Measurements from ENCODE around the gene AMDHD1. TPM values are rescaled to one million over a fixed set of nuclear protein-coding genes. Genes with fewer than 3 reads are reported as not detected.

Gene AMDHD1
- total RNA-seq, 1 donor from 2014 or later, result 0.49 TPM

DNA sequence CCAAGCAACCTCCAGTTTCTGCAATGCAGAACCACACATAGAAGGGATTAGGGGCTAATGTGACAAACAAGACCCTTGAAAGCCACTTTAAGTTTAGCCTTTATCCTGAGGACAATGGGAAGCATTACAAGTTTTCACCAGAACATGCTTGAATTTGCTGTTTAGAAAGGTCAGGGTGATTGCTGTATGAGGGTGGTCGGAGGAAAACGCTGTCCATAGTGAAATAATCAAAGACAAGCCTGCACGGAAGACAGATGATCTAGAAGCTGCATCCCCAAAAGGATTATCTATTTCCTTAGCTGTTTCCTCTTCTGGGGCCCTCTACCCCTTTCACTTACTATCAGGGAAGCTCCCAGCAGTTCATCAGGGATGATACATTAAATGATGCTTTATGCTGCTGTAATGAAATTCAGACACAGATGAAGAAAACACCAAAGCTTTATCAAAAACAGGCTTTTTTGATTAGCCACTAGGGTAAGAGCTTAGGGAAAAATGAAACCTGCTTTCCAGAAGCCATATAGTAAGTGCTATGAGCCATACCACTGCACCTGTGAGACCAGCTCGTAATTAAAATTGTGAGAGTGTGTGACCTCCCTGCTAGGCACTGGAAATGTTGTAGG lies 46.5 kb downstream of the AMDHD1 start:
- DNase-seq (ENCODE audit: missing footprints), result no peak
- ATAC-seq, result no peak
- intact Hi-C loops (cut with DNase I), result no loop called here

DNA sequence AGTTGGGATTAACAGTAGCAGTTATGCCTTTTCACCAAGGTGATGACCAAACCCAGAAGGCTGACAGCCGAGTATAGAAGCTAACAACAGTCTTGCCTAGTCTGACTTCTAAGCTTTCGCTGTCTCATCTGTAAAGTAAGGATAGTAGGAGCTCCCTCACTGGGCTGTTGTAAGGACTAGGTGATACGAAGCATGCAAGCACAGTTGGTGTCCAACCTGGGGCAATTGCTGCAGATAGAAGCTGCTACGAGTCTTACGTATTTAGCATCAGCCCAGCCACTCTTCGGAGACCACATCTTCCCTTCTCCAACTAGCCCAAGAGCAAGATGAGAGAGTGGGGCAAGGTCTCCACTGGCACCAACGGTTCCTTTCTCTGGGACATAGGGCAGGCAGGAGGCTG lies 47.0 kb downstream of the AMDHD1 start:
- ATAC-seq, result no peak
- intact Hi-C loops (cut with DNase I), result no loop called here
- no peak for DNase-seq (ENCODE audit: missing footprints)

DNA sequence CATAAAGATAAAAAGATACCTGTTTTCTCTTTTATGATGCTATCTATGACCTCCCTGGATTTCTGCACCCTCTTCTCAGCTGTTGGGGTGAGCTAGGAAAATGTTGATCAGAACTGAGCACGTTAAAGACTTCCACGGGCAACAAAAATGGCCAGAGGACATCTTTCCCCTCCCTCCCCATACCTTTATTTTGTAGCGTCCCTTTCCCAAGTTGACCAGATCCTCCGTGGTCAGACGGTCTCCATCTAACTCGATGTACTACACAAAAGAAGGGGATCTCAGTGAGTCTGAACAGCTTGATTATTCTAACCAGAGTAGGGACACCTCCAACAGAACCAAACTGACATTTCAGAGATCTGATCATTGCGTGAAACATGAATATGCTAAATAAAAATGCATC lies 50.8 kb downstream of the AMDHD1 start:
- no peak for ATAC-seq
- no peak for DNase-seq (ENCODE audit: missing footprints)
- intact Hi-C loops (cut with DNase I), result no loop called here

DNA sequence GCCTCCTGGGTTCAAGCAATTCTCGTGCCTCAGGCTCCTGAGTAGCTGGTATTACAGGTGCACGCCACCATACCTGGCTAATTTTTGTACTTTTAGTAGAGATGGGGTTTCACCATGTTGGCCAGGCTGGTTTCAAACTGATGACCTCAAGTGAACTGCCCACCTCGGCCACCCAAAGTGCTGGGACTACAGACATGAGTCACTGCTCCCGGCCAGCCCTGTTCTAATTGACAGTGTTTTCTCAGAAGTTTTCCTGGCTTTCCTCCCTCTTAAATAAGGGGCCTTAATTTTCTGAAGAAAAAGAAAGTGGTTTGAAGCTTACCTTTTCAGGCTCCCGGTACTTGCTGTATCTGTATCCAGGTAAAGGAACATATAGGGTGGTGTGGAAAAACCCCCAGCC lies 51.3 kb downstream of the AMDHD1 start:
- DNase-seq (ENCODE audit: missing footprints), result no peak
- intact Hi-C loops (cut with DNase I), result no loop called here

DNA sequence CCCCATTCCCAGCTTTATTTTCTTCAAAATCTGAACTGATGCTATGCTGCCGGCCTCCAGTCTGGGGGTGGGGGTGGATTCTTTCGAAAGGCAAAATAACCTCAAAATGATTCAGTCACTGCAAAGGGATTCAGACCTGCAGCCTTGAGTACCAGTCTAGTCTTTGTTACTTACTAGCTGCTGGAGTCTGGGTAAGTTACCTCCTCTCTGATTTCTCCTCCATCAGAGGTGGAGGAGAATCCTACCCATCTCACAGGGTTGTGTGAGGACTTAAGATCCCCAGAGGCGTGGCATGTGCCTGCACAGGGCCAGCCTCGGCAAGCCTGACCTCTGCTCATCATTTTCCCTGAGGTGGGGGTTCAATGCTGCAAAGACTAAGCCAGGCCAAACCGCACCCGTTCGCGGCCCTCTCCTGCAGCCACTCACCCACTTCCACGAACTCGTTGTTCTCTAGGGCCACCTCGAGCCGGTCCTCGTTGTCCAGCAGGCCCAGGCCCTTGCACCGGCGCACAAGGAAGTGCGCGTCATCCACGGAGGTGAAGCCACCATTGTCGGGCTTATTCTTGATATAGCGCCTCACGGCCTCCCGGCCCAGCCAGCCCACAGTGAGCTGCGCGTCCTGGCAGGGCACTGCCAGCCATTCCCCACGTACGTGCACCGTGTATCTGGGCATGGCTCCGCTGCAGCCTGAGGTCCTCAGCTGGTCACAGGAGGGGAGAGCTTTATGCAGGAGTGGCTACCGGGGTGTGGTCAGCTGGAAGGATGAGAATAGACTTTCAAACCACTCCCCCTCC lies 52.3 kb downstream of the AMDHD1 start:
- no peak for ATAC-seq
- peak; percentile 70 for DNase-seq (ENCODE audit: missing footprints)
- intact Hi-C loops (cut with DNase I), result loop anchor here (5.0 kb wide), 2 partner anchors 178 to 418 kb away; no protein-coding TSS in a partner anchor

More for the DNA sequence above, 51.3 kb downstream of the AMDHD1 start:
- ATAC-seq, result no peak

DNA sequence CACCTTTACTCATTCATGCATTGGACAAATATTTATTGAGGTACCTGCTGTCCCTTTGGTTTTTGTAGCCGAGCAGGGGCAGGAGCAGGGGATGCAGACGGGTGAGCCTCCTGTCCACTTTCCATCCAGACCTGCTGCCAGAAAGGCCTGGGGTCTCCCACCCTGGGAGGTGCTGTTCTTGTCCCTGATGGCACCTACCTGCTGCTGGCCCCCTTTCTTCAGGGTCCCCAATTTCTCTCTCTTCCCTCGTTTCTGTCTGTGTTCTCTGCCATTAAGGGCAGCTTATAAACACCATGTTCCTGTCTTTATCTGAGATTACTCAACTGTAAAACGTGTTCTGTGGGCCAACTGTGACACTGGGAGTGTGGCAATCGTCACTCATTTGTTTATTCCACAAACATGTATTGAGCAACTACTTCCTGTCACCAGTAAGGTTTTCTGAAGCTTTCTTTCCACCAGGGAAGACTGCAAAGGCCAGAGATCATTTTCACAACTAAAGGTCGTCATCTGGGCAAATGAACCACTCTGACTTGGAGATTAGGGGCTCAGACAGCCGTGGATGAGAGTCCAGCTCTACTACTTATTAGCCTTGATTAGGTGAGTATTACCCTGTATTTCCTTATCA lies 53.0 kb downstream of the AMDHD1 start, which contains the start of gene HAL:
Gene HAL, minus strand, starts transcription at position 311 of the 625 bp plus-strand sequence. CDS start 434 bp downstream, outside the sequence.
- peak; percentile 71 for ATAC-seq

DNA sequence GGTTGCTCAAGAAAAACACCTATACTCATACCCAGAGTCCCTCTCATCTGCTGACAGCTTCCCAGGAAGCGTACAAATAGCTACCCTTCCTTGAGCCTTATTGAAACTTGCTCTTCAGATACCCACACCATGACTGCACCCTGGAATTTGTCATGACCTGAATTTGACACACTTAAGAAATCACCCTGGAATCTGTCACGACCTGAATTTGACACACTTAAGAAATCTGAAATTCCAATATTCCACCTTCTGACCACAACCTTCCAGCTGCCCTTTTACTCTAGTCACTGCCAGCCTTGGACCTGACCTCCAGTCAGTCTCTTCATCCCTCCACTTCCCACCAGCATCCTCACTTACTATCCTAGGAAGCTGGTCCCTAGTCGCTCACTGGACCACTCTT lies 54.1 kb downstream of the AMDHD1 start:
- intact Hi-C loops (cut with DNase I), result loop anchor here (5.0 kb wide), 2 partner anchors 180 to 420 kb away; no protein-coding TSS in a partner anchor
- ATAC-seq (no peak), DNase-seq (ENCODE audit: missing footprints) (no peak)

More for the DNA sequence above, 53.0 kb downstream of the AMDHD1 start, which contains the start of gene HAL:
- intact Hi-C loops (cut with DNase I), result loop anchor here (5.0 kb wide), 2 partner anchors 179 to 419 kb away; no protein-coding TSS in a partner anchor
- no peak for DNase-seq (ENCODE audit: missing footprints)

DNA sequence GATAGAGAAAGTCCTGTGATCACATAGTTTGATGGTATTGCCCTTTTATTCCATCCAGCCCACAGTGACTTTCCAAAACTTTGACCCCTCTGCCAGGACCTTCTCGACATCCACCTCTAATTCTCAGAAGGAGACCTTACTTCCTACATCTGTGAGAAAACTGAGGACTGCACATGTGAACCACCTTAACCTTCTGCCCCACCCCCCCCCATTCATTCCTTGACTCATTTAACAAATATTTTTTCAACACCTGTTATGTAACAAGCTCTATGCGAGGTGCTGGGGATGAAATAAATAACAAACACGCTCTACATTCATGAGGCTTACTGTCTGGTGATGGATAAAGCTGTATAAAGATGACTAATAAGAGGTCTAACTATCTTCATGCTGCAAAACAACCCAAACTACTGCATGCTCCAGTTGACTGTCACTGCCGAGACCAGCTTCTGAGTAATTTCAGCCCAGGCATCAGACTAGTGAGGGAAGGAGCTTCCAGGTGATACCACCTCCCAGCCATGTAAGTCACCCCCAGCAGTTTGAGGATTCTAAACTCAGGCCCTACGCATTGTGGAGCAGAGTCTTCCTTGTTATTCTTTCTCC lies 54.9 kb downstream of the AMDHD1 start:
- DNase-seq (ENCODE audit: missing footprints) (no peak), ATAC-seq (no peak)
- intact Hi-C loops (cut with DNase I), result loop anchor here (1.0 to 5.0 kb wide), 3 partner anchors 80 to 421 kb away; no protein-coding TSS in a partner anchor

DNA sequence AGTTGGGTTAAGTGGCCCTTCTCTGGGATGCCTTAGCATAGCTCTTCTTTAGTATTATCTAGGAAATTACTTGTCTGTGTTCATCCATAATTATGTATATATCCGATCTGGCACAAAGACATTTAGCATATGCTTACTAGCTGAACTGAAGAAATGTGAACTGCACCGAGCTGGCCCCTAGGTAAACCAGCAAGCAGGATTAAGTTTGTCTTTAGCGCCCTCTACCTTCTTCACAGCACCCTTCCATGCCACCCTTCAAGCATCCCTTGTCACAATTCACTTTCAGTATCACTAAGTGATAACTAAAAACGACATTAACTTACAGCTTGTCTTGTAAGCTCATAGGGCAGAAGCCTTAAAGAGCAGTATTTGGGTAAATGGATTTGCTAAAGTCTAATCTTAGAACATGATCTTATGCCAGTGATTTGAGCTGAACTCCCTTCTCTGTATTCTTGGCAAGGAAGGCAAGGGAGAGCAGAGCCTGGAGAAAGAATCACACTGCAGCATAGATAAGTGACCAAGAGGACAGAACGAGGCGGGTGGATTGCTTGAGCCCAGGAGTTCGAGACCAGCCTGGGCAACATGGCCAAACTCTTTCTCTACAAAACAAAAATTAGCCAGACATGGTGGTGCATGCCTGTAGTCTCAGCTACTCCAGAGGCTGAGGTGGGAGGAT lies 55.6 kb downstream of the AMDHD1 start:
- intact Hi-C loops (cut with DNase I), result loop anchor here (1.0 to 5.0 kb wide), 3 partner anchors 80 to 421 kb away; no protein-coding TSS in a partner anchor
- no peak for DNase-seq (ENCODE audit: missing footprints)
- peak; percentile 85 for ATAC-seq

DNA sequence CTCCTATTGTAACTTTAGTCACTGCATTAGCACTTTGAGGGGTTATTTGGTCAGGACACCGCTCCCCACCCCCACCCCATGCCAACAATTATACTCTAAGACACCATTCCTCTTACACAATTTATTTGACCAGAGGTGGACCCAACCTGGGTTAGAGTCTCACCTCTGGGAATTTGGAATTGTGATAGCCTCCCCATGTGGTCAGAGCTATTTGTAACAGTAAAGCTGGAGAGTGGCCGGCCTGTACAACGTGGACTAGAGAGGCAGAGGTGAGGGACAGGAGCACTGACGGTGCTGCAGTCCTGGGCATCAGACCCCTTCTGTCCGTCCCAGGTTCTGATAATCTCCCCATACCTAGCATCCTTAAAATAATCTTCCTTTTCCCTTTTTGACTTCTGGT lies 56.4 kb downstream of the AMDHD1 start:
- intact Hi-C loops (cut with DNase I), result loop anchor here (5.0 kb wide), 2 partner anchors 182 to 422 kb away; no protein-coding TSS in a partner anchor
- no peak for ATAC-seq
- no peak for DNase-seq (ENCODE audit: missing footprints)

DNA sequence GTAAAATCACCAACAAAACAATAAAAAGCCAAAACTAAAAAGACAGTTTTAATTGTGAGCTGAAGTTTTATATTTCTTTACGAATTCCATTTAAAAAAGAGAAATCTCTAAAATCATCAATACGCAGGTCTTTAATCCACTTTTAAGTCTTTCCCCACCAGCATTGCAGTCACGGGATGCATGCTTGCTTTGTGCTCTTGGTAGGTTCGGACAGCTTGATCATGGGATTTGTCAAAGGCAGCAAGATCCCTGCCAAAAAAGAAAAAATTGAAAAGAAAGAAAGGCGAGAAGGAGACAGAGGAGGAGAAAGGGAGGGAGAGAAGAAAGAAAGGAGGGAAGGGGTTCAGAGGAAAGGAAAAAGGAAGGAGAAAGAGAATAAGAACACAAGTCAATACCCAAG lies 57.7 kb downstream of the AMDHD1 start:
- DNase-seq (ENCODE audit: missing footprints) (no peak), ATAC-seq (no peak)
- intact Hi-C loops (cut with DNase I), result no loop called here

DNA sequence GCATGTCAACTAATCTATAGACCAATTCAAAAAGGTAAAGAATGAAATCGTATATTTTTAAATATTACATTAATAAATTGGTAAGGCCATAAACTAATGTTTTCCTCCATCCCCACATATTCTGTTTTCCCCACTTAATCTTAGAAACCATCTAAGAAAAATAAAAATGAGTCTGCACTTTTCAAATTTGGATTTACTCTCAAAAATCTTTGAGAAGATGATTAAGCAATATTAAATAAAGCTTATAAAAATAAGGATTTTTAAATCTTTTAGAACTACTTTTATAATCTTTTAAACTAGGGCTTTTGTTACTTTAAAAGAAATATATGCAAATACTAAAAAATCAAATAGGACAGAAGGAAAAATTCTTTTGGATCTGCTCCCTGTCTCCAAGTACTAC lies 63.6 kb downstream of the AMDHD1 start:
- DNase-seq (ENCODE audit: missing footprints), result no peak
- intact Hi-C loops (cut with DNase I), result no loop called here
- ATAC-seq, result no peak

DNA sequence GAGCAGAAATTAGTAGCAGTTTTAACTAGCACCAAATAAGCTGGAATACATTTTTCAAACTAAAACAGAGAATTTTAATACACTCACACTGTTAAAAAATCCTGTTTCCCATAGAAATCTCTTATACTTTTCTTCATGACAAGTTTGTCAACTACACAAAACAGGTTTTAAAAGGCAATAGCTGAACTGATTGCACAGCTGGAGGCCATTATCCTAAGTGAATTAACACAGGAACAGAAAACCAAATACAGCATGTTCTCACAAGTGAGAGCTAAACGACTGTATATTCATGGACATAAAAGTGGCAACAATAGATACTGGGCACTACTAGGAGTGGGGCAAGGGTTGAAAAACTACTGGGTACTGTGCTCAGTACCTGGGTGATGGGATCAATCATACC lies 64.6 kb downstream of the AMDHD1 start:
- ATAC-seq, result no peak
- intact Hi-C loops (cut with DNase I), result no loop called here
- DNase-seq (ENCODE audit: missing footprints), result no peak

DNA sequence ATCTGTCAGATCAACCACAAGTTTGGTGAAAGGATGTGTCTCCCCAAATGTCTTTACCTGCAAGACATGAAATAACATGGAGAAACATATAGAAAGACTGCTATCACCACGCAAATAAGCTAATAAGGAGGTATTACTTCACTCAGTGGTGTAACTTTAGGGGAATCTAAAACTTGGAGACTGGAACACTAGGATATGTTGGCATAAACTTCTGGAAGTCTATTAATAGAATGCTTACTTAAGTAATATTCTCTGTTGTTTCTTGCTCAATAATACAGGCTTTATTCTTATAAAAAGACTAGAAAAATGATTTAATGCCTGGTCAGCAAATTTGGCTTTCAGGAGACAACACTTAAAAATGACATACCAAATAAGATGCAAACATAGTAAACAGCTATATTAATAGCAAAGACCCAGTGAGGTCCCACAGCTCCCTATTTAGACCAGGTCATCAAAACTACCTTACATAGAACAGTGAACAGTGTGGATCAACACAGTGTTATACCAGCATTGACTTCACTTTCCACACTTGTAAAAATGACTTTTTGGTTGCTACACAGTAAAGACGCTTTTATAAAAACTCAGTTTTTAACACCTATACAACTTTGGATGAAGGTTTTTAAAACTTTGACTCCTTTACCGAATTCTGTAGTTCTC lies 71.9 kb downstream of the AMDHD1 start:
- no peak for DNase-seq (ENCODE audit: missing footprints)
- intact Hi-C loops (cut with DNase I), result no loop called here
- peak; percentile 37 for ATAC-seq

DNA sequence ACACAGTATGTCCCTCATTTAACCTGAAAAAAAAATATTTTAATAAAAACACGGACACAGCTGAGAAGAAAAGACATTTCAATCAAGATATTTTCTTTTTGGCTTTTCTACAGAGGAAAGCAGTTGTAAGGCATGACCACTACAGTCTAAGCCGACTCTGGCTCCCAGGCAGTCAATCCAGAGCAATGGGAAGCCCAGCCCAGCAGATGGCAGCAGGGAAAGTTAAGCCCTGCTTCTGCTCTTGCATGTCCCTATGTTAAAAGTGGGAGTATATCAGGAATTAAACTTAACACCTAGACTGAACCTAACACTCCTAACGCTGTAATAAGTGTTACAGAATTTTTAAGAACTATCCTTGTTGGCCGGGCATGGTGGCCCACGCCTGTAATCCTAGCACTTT lies 72.5 kb downstream of the AMDHD1 start:
- DNase-seq (ENCODE audit: missing footprints) (no peak), ATAC-seq (no peak)
- intact Hi-C loops (cut with DNase I), result no loop called here
